ENCODE measurements around the gene ANKRD36. TPM values are rescaled to one million over a fixed set of nuclear protein-coding genes. Genes with fewer than 3 reads are reported as not detected.
"Not testable (repeated sequence)": the region's sequence is repeated elsewhere in the genome, so short reads cannot be mapped to it uniquely, and the experiment has no call there.

The ANKRD36 gene
- total and polyA plus RNA-seq, 3 experiments from 2014 or later, result 11.2 to 20.4 (median 18.8) TPM

- H3K9me3 ChIP-seq (ENCODE audit: low read length); H3K27ac Mint-ChIP-seq; H3K4me1 Mint-ChIP-seq; H3K27me3 ChIP-seq (ENCODE audit: insufficient read depth, low read length, poor library complexity, severe bottlenecking); H3K4me3 Mint-ChIP-seq; H3K4me3 ChIP-seq (ENCODE audit: low read length); H3K4me1 ChIP-seq (ENCODE audit: insufficient read depth, low read length); POLR2A ChIA-PET; DNase-seq; CTCF ChIA-PET; H3K27me3 Mint-ChIP-seq; H3K27ac ChIP-seq (ENCODE audit: low read depth, low read length); H3K36me3 ChIP-seq (ENCODE audit: insufficient read depth, low read length): not testable (repeated sequence)
- Mint-ChIP-seq H3K9me3 (peaks cover 0 to 11% (median 6%) of the 10 kb centered on the region in 5 donors), H3K36me3 (peaks cover 24 to 57% (median 34%) of the 10 kb centered on the region in 3 donors)
These were observed 55.0 kb downstream of the ANKRD36 start for GRCh38 chr2:97167938-97168337.

DNA sequence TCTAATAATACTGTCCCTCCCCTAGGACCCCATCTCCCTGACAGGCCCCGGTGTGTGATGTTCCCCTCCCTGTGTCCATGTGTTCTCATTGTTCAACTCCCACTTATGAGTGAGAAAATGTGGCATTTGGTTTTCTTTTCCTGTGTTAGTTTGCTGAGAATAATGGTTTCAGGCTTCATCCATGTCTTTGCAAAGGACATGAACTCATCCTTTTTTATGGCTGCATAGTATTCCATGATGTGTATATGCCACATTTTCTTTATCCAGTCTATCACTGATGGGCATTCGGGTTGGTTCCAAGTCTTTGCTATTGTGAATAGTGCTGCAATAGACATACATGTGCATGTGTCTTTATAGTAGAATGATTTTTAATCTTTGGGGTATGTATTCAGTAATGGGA is 55.6 kb downstream of the ANKRD36 start:
- CTCF ChIA-PET; H3K4me1 Mint-ChIP-seq; H3K4me1 ChIP-seq (ENCODE audit: insufficient read depth, low read length); H3K27me3 Mint-ChIP-seq; H3K36me3 ChIP-seq (ENCODE audit: insufficient read depth, low read length); DNase-seq; H3K27ac Mint-ChIP-seq; H3K9me3 ChIP-seq (ENCODE audit: low read length); H3K4me3 Mint-ChIP-seq; POLR2A ChIA-PET; H3K27me3 ChIP-seq (ENCODE audit: insufficient read depth, low read length, poor library complexity, severe bottlenecking); H3K4me3 ChIP-seq (ENCODE audit: low read length); H3K27ac ChIP-seq (ENCODE audit: low read depth, low read length): not testable (repeated sequence)
- peaks cover 0 to 11% (median 6%) of the 10 kb centered on the region in 5 donors for H3K9me3 Mint-ChIP-seq
- peaks cover 25 to 57% (median 39%) of the 10 kb centered on the region in 3 donors for H3K36me3 Mint-ChIP-seq

- POLR2A ChIA-PET; H3K27me3 Mint-ChIP-seq; DNase-seq; H3K4me1 ChIP-seq (ENCODE audit: insufficient read depth, low read length); H3K36me3 ChIP-seq (ENCODE audit: insufficient read depth, low read length); H3K4me1 Mint-ChIP-seq; H3K9me3 Mint-ChIP-seq; H3K9me3 ChIP-seq (ENCODE audit: low read length); CTCF ChIA-PET; H3K27me3 ChIP-seq (ENCODE audit: insufficient read depth, low read length, poor library complexity, severe bottlenecking); H3K4me3 Mint-ChIP-seq; H3K4me3 ChIP-seq (ENCODE audit: low read length); H3K27ac ChIP-seq (ENCODE audit: low read depth, low read length): not testable (repeated sequence)
- Mint-ChIP-seq H3K27ac (peak overlapping the region in 3 of 8 donors; percentile 29 to 80 (median 42)), H3K36me3 (peaks cover 4 to 48% (median 24%) of the 10 kb centered on the region in 3 donors)
These were observed 67.4 kb downstream of the ANKRD36 start for GRCh38 chr2:97180391-97180790.

DNA sequence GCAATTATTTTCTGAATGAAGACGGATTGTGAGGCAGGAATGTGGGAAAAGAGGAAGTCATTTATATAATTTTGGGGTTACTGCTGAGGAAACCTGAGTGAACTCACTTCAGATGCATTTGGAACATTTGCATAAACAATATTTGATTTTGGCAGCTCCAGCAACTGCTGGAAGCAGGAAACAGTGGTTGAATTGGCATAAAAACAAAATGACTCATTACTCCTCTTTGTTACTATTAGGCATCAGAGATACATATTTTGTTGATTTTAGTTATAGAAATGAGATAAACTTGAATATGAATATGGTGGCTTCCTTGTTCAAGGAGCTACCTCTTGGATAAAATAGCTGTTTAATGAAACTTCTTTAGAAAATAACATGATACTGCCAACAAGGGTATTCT is 82.4 kb downstream of the ANKRD36 start:
- H3K4me3 ChIP-seq (ENCODE audit: low read length); H3K9me3 ChIP-seq (ENCODE audit: low read length); DNase-seq; H3K27ac Mint-ChIP-seq; H3K27ac ChIP-seq (ENCODE audit: low read depth, low read length); H3K4me3 Mint-ChIP-seq; H3K4me1 ChIP-seq (ENCODE audit: insufficient read depth, low read length); H3K4me1 Mint-ChIP-seq; CTCF ChIA-PET; H3K27me3 Mint-ChIP-seq; POLR2A ChIA-PET; H3K9me3 Mint-ChIP-seq; H3K27me3 ChIP-seq (ENCODE audit: insufficient read depth, low read length, poor library complexity, severe bottlenecking): not testable (repeated sequence)
- peaks cover 10 to 70% (median 45%) of the 10 kb centered on the region in 3 donors for H3K36me3 Mint-ChIP-seq
- H3K36me3 ChIP-seq (ENCODE audit: insufficient read depth, low read length), result peaks cover 19% of the 10 kb centered on the region

DNA sequence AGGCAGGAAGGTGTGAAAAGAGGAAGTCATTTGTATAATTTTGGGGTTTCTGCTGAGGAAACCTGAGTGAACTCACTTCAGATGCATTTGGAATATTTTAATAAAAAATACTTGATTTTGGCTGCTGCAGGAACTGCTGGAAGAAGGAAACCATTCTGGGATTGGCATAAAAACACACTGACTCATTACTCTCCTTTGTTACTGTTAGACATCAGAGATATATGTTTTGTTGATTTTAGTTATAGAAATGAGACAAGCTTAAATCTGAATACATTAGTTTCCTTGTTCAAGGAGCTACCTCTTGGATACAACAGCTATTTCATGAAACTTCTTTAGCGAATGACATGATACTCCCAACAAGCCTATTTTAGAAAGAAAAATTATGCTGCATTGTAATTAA is 84.3 kb downstream of the ANKRD36 start:
- peaks cover 22% of the 10 kb centered on the region for H3K36me3 ChIP-seq (ENCODE audit: insufficient read depth, low read length)
- H3K4me1 ChIP-seq (ENCODE audit: insufficient read depth, low read length); H3K4me3 Mint-ChIP-seq; DNase-seq; H3K4me1 Mint-ChIP-seq; H3K27me3 ChIP-seq (ENCODE audit: insufficient read depth, low read length, poor library complexity, severe bottlenecking); H3K27ac ChIP-seq (ENCODE audit: low read depth, low read length); H3K9me3 ChIP-seq (ENCODE audit: low read length); H3K9me3 Mint-ChIP-seq; H3K27me3 Mint-ChIP-seq; H3K4me3 ChIP-seq (ENCODE audit: low read length); CTCF ChIA-PET; POLR2A ChIA-PET: not testable (repeated sequence)
- Mint-ChIP-seq H3K36me3 (peaks cover 9 to 55% (median 40%) of the 10 kb centered on the region in 3 donors), H3K27ac (peak overlapping the region in 1 of 8 donors; percentile 23)

DNA sequence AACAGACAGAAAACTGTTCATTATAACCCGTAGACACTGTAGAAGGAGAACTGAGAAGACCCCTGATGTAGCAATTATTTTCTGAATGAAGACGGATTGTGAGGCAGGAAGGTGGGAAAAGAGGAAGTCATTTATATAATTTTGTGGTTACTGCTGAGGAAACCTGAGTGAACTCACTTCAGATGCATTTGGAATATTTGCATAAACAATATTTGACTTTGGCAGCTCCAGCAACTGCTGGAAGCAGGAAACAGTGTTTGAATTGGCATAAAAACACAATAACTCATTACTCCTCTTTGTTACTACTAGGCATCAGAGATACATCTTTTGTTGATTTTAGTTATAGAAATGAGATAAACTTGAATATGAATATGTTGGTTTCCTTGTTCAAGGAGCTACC is 87.9 kb downstream of the ANKRD36 start:
- H3K9me3 ChIP-seq (ENCODE audit: low read length); POLR2A ChIA-PET; H3K27ac Mint-ChIP-seq; H3K27me3 Mint-ChIP-seq; H3K4me3 ChIP-seq (ENCODE audit: low read length); DNase-seq; H3K4me1 ChIP-seq (ENCODE audit: insufficient read depth, low read length); CTCF ChIA-PET; H3K9me3 Mint-ChIP-seq; H3K27me3 ChIP-seq (ENCODE audit: insufficient read depth, low read length, poor library complexity, severe bottlenecking); H3K4me1 Mint-ChIP-seq; H3K4me3 Mint-ChIP-seq; H3K27ac ChIP-seq (ENCODE audit: low read depth, low read length): not testable (repeated sequence)
- H3K36me3 ChIP-seq (ENCODE audit: insufficient read depth, low read length), result peaks cover 16% of the 10 kb centered on the region
- H3K36me3 Mint-ChIP-seq, result peaks cover 5 to 38% (median 25%) of the 10 kb centered on the region in 3 donors

DNA sequence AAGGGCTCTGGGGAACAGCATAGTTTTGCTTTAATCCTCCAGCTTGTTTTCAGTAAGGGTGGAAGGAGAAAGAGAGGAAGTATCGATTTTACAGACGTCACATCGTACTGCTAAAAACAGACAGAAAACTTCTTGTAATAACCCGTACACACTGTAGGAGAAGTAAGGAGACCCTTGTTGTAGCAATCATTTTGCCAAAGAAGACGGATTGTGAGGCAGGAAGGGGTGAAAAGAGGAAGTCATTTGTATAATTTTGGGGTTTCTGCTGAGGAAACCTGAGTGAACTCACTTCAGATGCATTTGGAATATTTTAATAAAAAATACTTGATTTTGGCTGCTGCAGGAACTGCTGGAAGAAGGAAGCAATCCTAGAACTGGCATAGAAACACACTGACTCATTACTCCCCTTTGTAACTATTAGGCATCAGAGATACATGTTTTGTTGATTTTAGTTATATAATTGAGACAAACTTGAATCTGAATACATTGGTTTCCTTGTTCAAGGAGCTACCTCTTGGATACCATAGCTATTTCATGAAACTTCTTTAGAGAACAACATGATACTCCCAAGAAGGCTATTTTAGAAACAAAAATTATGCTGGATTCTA is 89.8 kb downstream of the ANKRD36 start:
- H3K4me3 Mint-ChIP-seq; H3K9me3 Mint-ChIP-seq; H3K9me3 ChIP-seq (ENCODE audit: low read length); H3K4me3 ChIP-seq (ENCODE audit: low read length); H3K27me3 ChIP-seq (ENCODE audit: insufficient read depth, low read length, poor library complexity, severe bottlenecking); H3K27me3 Mint-ChIP-seq; H3K27ac Mint-ChIP-seq; H3K27ac ChIP-seq (ENCODE audit: low read depth, low read length); POLR2A ChIA-PET; H3K4me1 Mint-ChIP-seq; CTCF ChIA-PET; H3K4me1 ChIP-seq (ENCODE audit: insufficient read depth, low read length); DNase-seq: not testable (repeated sequence)
- H3K36me3 Mint-ChIP-seq, result peaks cover 3 to 33% (median 12%) of the 10 kb centered on the region in 3 donors
- peaks cover 13% of the 10 kb centered on the region for H3K36me3 ChIP-seq (ENCODE audit: insufficient read depth, low read length)

DNA sequence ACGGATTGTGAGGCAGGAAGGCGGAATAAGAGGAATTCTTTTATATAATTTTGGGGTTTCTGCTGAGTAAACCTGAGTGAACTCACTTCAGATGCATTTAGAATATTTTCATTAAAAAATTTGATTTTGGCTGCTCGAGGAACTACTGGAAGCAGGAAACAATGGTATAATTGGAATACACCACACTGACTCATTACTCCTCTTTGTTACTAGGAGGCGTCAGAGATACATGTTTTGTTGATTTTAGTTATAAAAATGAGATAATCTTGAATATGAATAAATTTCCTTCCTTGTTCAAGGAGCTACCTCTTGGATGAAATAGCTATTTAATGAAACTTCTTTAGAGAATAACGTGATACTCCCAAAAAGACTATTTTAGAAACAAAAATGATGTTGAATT is 97.4 kb downstream of the ANKRD36 start:
- H3K4me1 Mint-ChIP-seq, result no peaks in the 10 kb centered on the region
- DNase-seq, result no peak
- H3K27ac Mint-ChIP-seq, result no peak overlapping the region
- no peak overlapping the region for H3K4me3 Mint-ChIP-seq
- Histone ChIP-seq H3K9me3 (ENCODE audit: low read length) (no peaks in the 10 kb centered on the region), H3K27me3 (ENCODE audit: insufficient read depth, low read length, poor library complexity, severe bottlenecking) (no peaks in the 10 kb centered on the region), H3K27ac (ENCODE audit: low read depth, low read length) (no peak overlapping the region), H3K36me3 (ENCODE audit: insufficient read depth, low read length) (peaks cover 8% of the 10 kb centered on the region), H3K4me1 (ENCODE audit: insufficient read depth, low read length) (no peaks in the 10 kb centered on the region), H3K4me3 (ENCODE audit: low read length) (no peak overlapping the region)
- H3K36me3 Mint-ChIP-seq, result peaks cover 16 to 60% (median 18%) of the 10 kb centered on the region in 3 donors
- no peaks in the 10 kb centered on the region for H3K27me3 Mint-ChIP-seq
- H3K9me3 Mint-ChIP-seq, result no peaks in the 10 kb centered on the region
- CTCF ChIA-PET, result no interaction called here
- POLR2A ChIA-PET, result no interaction called here

GRCh38 chr2:97215025-97215424 is 102.1 kb downstream of the ANKRD36 start:
- DNase-seq; H3K4me3 ChIP-seq (ENCODE audit: low read length); H3K27me3 Mint-ChIP-seq; H3K9me3 Mint-ChIP-seq; H3K4me3 Mint-ChIP-seq; H3K27me3 ChIP-seq (ENCODE audit: insufficient read depth, low read length, poor library complexity, severe bottlenecking); H3K4me1 ChIP-seq (ENCODE audit: insufficient read depth, low read length); POLR2A ChIA-PET; CTCF ChIA-PET; H3K36me3 ChIP-seq (ENCODE audit: insufficient read depth, low read length); H3K27ac ChIP-seq (ENCODE audit: low read depth, low read length); H3K27ac Mint-ChIP-seq; H3K9me3 ChIP-seq (ENCODE audit: low read length); H3K4me1 Mint-ChIP-seq: not testable (repeated sequence)
- H3K36me3 Mint-ChIP-seq, result peaks cover 17 to 44% (median 19%) of the 10 kb centered on the region in 3 donors

All from CD8-positive, alpha-beta memory T cell (primary cell).